ENCODE measurements around the gene ABHD12.

The ABHD12 gene

DNA sequence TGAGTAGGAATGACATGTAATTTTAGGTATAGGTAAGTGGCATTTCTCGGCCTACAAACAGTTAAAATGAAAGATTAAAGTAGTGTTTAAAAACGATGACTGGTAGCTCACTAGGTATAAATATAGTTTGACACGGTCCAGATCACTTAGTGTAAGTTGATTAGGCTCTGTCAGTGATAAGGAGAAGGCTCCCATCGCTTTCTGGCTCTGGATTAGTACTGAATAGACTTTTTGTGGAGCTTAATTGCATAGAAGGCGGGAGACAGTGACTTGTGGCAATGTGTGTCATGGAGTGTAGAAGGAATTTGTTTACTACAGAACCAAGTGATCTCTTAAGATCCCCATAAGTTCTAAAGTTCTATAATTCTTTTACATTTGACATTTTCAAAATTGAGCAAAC, 136.1 kb downstream of the ABHD12 start:
- no peak for DNase-seq

DNA sequence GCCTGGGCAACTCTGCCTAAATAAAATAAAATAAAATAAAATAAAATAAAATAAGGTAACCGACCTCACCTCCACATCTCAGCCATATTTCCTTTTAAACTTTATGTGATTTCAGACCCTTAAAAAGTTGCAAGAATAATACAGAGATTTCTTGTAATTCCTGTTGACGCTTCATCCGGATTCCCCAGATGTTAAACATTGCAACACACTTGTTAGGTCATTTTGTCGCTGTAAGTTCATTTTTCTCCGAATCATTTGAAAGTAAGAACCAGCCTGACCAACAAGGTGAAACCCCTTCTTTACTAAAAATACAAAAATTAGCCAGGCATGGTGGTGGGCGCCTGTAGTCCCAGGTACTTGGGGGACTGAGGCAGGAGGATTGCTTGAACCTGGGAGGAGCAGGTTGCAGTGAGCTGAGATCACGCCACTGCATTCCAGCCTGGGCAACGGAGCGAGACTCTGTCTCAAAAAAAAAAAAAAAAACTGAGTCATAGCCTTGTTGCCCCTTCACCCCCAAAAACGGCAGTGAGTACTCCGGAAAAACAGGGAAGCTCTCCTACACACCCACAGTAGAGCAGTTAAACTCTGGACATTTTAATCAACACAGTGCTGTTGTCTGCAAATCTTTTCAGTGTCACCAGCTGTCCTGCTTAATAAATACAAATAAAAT, 136.9 kb downstream of the ABHD12 start:
- DNase-seq = no peak

DNA sequence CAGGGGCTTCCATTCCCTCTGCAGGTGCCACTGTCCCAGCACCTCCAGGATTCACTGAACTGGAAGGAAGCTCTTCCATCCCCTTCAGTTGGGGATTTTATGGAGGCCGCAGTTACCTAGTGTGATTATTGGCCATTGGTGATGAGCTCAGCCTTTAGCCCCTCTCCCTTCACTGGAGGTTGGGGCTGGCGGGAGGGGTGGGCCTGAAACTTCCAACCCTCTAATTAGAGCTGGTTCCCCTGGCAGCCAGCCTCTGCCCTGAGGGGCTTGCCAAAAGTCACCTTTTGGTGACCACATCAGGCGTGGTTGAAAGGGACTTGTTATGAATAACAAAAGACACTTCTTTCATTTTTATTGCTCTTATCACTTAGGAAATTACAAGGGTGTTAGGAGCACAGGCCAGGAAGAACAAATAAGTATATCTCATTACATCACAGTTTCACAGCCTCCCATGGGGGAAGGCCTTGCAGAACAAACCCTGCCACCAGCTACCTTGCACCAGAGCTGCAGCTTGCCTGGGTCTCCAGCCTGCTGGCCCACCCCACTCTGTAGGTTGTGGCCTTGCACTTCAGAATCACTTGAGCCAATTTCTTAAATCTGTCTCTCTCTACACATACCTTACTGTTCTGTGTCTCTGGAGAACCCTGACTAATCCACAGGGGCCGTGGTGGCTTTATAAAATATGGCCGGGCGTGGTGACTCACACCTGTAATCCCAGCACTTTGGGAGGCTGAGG, 137.8 kb downstream of the ABHD12 start:
- DNase-seq = no peak

DNA sequence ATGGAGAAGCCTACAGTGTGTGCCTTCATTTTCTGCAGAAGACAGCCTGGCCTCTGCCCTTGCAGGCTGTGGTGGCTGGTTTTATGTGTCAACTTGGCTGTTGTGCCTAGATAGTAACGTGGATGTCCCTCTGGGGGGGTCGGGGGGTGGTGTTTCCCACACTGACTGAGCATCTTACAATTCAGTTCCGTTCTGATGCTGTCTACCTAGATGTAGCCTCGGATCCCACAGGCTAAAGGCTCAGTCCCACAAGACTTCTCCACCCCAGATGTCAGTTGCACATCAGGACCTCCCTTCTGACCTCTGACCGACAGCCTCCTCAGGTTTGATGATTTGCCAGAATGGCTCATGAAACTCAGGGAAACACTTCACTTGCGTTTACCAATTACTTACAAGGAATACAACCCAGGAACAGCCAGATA, 138.4 kb downstream of the ABHD12 start:
- DNase-seq = no peak

DNA sequence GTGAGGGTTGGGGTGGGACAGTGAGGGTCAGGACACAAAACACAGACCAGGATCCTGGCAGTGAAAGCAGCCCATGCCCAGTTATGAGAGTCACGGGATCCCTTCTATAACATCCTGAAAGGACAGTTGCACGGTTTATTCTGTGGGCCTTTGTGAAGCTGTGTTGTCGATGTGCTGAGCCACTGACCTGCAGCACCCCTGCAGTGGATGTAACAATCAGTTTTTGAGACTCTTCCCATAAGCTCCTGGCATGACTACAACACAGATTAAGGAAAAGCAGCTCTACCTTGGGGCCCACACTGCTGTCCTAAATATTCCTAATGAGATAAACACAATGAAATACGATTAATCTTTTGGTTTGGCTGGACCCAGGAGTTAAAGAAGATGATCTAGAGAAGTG, 139.1 kb downstream of the ABHD12 start:
- no peak for DNase-seq

DNA sequence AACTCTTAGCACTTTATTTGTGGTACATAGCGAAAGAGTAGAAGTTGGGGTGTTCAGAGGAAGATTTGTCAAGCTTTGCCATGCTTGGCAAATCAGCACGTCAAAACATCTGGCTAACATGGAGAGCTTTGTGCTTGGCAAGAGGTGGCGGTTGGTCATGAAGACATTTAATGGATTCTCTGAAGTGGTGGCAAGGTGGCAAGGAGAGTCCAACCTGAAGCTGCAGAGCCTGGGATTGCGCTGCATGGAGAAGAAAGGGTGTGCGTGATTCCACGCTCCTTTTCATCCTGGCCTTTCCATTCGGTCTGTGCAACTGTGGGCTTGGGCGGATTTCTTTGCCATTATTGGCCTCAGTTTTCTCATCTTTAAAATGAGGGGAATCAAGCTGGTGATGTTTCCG, 139.6 kb downstream of the ABHD12 start:
- no peak for DNase-seq

DNA sequence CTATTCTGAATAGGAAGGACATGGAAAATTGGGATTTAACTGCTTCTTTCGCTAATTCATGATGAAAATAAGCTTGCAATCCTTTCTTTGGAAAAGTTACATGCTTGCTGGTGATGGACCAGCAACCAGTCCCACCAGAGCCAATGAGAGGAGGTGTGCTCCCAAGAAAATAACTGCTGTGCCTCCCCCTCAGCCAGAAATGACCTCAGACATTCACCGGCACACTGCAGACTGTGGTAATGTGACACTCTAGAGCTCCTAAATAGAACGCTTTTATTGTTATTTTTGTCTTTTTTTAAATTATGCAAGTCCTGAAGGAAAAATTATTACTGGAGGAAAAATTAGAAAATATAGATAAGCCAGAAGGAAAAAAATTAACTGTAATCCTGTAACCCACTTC, 140.1 kb downstream of the ABHD12 start:
- no peak for DNase-seq

Measured in RPMI8226 (cell line).